Breast epithelium (tissue), 4 donors: Measurements from ENCODE around the gene TRAPPC2B. TPM values are rescaled to one million over a fixed set of nuclear protein-coding genes. Genes with fewer than 3 reads are reported as not detected.
A peak's percentile ranks its signal among the peaks of the same experiment; 100 is the strongest.

Experiments
- DNase-seq, 2 donors: peaks; one replicate each; pipeline ENCODE4 v3.0.0-alpha.2; 2019; ENCODE audit warnings: low spot score in 2 of 2
- H3K27ac ChIP-seq, 2 donors: fragments of 200-600 bp; sonication (generic) in 1 of 2; one replicate each; pipeline ENCODE4 v1.5.1; 2016 to 2019; ENCODE audit warnings: mild to moderate bottlenecking in 1 of 2
- H3K27me3 ChIP-seq, 2 donors: fragments of 200-600 bp; sonication (generic) in 1 of 2; one replicate each; pipeline versions ENCODE4 v1.5.1 to v1.6.0; 2017 to 2019; ENCODE audit warnings: control low read depth in 1 of 2, mild to moderate bottlenecking in 1 of 2
- H3K36me3 ChIP-seq: fragments of 200-600 bp; one replicate; pipeline ENCODE4 v1.5.1; 2019
- H3K4me1 ChIP-seq, 2 donors: fragments of 200-600 bp; sonication (generic); one replicate each; pipeline ENCODE4 v1.5.1; 2016 to 2019; ENCODE audit warnings: control low read depth in 1 of 2
- H3K4me3 ChIP-seq, 3 donors: fragments of 200-600 bp; sonication (generic); 1 replicate in 2 of 3; 2 replicates in 1 of 3; pipeline ENCODE4 v1.5.1; 2016 to 2019; ENCODE audit warnings: mild to moderate bottlenecking in 3 of 3, moderate library complexity in 2 of 3
- H3K9me3 ChIP-seq, 2 donors: fragments of 200-600 bp; sonication (generic) in 1 of 2; one replicate each; pipeline ENCODE4 v1.5.1; 2016 to 2019; ENCODE audit warnings: control low read depth in 1 of 2
- CTCF ChIP-seq, 3 donors: fragments of 450-650 bp; IDR thresholded peaks; one replicate each; pipeline ENCODE4 v1.5.1; 2016 to 2017; ENCODE audit warnings: antibody characterized with exemption in 3 of 3, mild to moderate bottlenecking in 3 of 3, moderate library complexity in 3 of 3
- POLR2A ChIP-seq: fragments of 450-650 bp; IDR thresholded peaks from one replicate; pipeline ENCODE4 v1.6.1; 2016; ENCODE audit warnings: antibody characterized with exemption, mild to moderate bottlenecking, moderate library complexity
- POLR2AphosphoS5 ChIP-seq, 3 donors: sonication (generic); formaldehyde crosslinking; IDR thresholded peaks; one replicate each; pipeline ENCODE4 v1.6.1; 2017; ENCODE audit warnings: antibody characterized with exemption in 3 of 3
- intact Hi-C: fragments of 100-400 bp; cut with DNase I; formaldehyde crosslinking; loops from one replicate; pipeline ENCODE4 v1.15.1; 2023; ENCODE audit warnings: low total_unique reads
- total RNA-seq, 3 donors: library from RNA; depleted of rRNA; stranded (reverse); fragments of >200 nt; gene quantifications; one replicate each; pipeline ENCODE4 v1.1.0, GENCODE V29; 2016

The TRAPPC2B gene
- total RNA-seq, 3 donors from 2014 or later = 16.7 to 23.2 (median 20.2) TPM

- peak; percentile 95 to 97 for DNase-seq
- intact Hi-C loops = no loop called here
These were observed 42.9 kb upstream of the TRAPPC2B start, which contains the start of gene ZNF543 for GRCh38 chr19:57320180-57321084. ZNF543 (plus strand) TSS chr19:57320472; CDS start chr19:57320854, 382 bp downstream.

GRCh38 chr19:57321116-57321515, 42.2 kb upstream of the TRAPPC2B start:
- peak overlapping the region in 1 of 2 donors; percentile 93 for H3K27ac ChIP-seq
- peaks cover 15 to 30% of the 10 kb centered on the region in 2 donors for H3K9me3 ChIP-seq
- peaks cover 0 to 7% of the 10 kb centered on the region in 2 donors for H3K4me1 ChIP-seq
- peak overlapping the region; percentile 82 to 89 (median 86) for H3K4me3 ChIP-seq
- no peaks in the 10 kb centered on the region for H3K27me3 ChIP-seq
- H3K36me3 ChIP-seq = peaks cover 16% of the 10 kb centered on the region
- no peak for DNase-seq
- intact Hi-C loops = no loop called here
- TF ChIP-seq CTCF (IDR thresholded peaks at IDR 0.05) (peak in 1 of 3 donors; percentile 2), POLR2AphosphoS5 (IDR thresholded peaks at IDR 0.05) (no peak)

More at GRCh38 chr19:57320180-57321084, 42.9 kb upstream of the TRAPPC2B start, which contains the start of gene ZNF543:
- Histone ChIP-seq H3K4me1 (peaks cover 0 to 7% of the 10 kb centered on the region in 2 donors), H3K9me3 (peaks cover 9 to 23% of the 10 kb centered on the region in 2 donors), H3K36me3 (peaks cover 16% of the 10 kb centered on the region), H3K27ac (peak within 1 kb of the TSS; percentile 92 to 93), H3K27me3 (no peaks in the 10 kb centered on the region), H3K4me3 (peak within 1 kb of the TSS; percentile 82 to 89 (median 86))
- TF ChIP-seq POLR2AphosphoS5 (IDR thresholded peaks at IDR 0.05) (peak in 2 of 3 donors; percentile 53 to 93), POLR2A (peak; percentile 50), CTCF (IDR thresholded peaks at IDR 0.05) (peak in 1 of 3 donors; percentile 19)

GRCh38 chr19:57321751-57322150, 41.6 kb upstream of the TRAPPC2B start:
- H3K9me3 ChIP-seq = peaks cover 15 to 37% of the 10 kb centered on the region in 2 donors
- no peak for DNase-seq
- no peak overlapping the region for H3K27ac ChIP-seq
- peak overlapping the region in 2 of 3 donors; percentile 86 to 89 for H3K4me3 ChIP-seq
- H3K36me3 ChIP-seq = peaks cover 16% of the 10 kb centered on the region
- no peak for TF ChIP-seq POLR2AphosphoS5 (IDR thresholded peaks at IDR 0.05)
- no peak for TF ChIP-seq CTCF (IDR thresholded peaks at IDR 0.05)
- TF ChIP-seq POLR2A = no peak
- intact Hi-C loops = no loop called here
- H3K4me1 ChIP-seq = peaks cover 0 to 7% of the 10 kb centered on the region in 2 donors
- H3K27me3 ChIP-seq = no peaks in the 10 kb centered on the region

- intact Hi-C loops = no loop called here
- no peak overlapping the region for H3K4me3 ChIP-seq
These were observed 38.4 kb upstream of the TRAPPC2B start for GRCh38 chr19:57324992-57325391.

More at GRCh38 chr19:57324992-57325391, 38.4 kb upstream of the TRAPPC2B start:
- peaks cover 45 to 66% of the 10 kb centered on the region in 2 donors for H3K9me3 ChIP-seq
- no peaks in the 10 kb centered on the region for H3K27me3 ChIP-seq
- H3K4me1 ChIP-seq = peaks cover 0 to 7% of the 10 kb centered on the region in 2 donors
- H3K27ac ChIP-seq = no peak overlapping the region
- TF ChIP-seq POLR2A (no peak), POLR2AphosphoS5 (IDR thresholded peaks at IDR 0.05) (no peak), CTCF (IDR thresholded peaks at IDR 0.05) (no peak)
- H3K36me3 ChIP-seq = peaks cover 37% of the 10 kb centered on the region
- DNase-seq = no peak
